Esophagus mucosa (tissue), 1 donor: Measurements from ENCODE around the gene PTGR3. TPM values are rescaled to one million over a fixed set of nuclear protein-coding genes. Genes with fewer than 3 reads are reported as not detected.
"Not testable (repeated sequence)": the region's sequence is repeated elsewhere in the genome, so short reads cannot be mapped to it uniquely, and the experiment has no call there.

Experiments used
- ATAC-seq: fragments of 200-7000 bp; cut with Tn5 transposase; one replicate; pipeline ENCODE4 v1.9.1; 2020
- total RNA-seq: library from RNA; stranded (reverse); gene quantifications from one replicate; pipeline ENCODE4 v1.2.4, GENCODE V29; 2023
- donor health status: DM: yes; HTN: yes; CAD: no.

PTGR3 gene
- total RNA-seq, 1 donor from 2014 or later: 21.2 TPM

DNA sequence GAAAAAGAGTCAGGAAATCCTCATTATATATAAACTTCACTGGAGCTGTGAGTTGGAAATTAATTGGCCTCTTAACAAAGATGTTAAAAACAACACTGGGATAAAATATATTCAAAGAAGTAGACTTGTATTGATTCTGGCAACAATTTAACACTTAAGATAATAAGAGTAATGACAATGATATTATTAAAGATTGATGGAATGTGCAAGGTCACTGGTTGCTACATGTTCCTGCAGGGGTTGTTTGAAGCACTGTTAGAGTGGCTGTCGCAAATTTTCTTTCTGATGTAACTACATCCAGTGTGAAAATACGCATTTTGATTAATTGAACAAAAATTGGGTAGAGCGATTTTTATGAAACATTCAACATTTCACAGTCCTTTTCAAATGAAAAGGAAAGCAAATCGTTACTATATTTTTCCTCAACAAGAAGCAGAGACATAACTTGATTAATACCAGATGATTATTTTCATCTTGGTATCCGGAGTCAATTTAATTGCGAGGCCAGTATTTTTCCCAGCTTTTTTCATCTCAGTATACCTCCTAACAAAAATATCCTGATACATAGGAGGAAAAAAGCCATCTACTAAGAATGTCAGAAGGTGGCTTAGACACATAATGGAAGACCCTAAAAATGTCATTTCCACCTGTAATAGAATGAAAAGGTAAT, 6.1 kb downstream of the PTGR3 start:
- ATAC-seq: no peak

GRCh38 chr18:75201282-75202270, 7.4 kb downstream of the PTGR3 start:
- ATAC-seq: no peak

GRCh38 chr18:75200605-75201280, 8.2 kb downstream of the PTGR3 start:
- ATAC-seq: no peak

DNA sequence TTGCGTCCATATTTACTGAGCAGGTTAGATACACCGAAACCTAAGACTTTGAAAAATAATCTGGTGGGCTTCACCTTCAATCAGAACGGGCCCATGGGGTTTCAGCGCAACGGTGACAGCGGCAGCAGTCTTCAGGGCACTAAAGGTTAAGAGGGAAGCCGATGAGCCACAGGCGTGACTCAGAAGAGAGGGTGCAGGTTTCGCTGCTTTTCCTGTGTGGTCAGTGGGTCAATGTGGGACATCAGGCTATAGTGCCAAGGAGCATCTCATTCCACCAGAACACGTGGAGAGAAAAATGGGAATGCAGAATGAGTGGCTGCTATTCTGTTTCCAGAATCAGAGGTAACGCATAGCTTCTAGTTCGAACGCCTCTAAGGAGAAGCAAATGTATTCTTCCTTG, 8.9 kb downstream of the PTGR3 start:
- ATAC-seq: no peak

DNA sequence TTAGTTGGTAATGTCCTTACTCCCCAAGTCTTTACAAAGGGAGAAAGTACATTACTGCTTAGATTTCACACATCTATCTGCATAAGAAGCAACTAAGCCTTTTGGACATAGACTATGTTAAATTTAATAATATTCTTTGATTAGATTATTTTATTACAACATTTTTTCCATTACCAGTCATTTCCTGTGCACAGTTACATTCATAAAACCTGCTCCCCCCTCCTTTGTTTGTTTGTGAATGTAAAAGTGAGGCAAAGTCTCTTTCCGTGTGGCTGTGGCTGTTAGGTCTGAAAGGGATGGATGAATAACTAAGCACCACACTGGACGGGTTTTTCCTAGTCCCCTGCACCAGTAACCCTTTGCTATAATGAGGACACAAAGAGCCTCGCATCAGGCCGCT, 9.6 kb downstream of the PTGR3 start:
- ATAC-seq: no peak

- no peak for ATAC-seq
Measured at GRCh38 chr18:75198036-75198435, 10.9 kb downstream of the PTGR3 start.

GRCh38 chr18:75192899-75193298, 16.0 kb downstream of the PTGR3 start:
- no peak for ATAC-seq

DNA sequence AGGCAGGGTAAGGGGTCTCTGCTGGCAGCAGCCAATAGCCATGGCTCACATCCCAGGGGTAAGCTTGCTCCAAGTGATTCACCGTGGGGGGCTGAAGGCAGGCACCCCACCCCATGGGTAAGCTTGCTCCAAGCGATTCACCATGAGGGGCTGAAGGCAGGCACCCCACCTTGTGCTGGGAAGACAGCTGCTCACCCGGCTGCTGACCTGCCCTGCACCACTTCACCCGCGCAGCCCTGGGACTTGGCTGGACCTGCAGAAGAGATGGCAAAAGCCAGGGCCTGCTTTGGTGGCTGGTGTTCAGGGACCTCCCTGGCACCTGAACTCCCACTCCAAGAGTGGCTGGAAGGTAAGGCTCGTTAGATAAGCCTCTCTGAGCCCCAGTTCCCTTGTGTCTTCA, 19.2 kb downstream of the PTGR3 start:
- ATAC-seq: no peak

- not testable (repeated sequence) for ATAC-seq
Measured at GRCh38 chr18:75187702-75188101, 21.2 kb downstream of the PTGR3 start.

GRCh38 chr18:75185460-75185859, 23.5 kb downstream of the PTGR3 start:
- no peak for ATAC-seq

DNA sequence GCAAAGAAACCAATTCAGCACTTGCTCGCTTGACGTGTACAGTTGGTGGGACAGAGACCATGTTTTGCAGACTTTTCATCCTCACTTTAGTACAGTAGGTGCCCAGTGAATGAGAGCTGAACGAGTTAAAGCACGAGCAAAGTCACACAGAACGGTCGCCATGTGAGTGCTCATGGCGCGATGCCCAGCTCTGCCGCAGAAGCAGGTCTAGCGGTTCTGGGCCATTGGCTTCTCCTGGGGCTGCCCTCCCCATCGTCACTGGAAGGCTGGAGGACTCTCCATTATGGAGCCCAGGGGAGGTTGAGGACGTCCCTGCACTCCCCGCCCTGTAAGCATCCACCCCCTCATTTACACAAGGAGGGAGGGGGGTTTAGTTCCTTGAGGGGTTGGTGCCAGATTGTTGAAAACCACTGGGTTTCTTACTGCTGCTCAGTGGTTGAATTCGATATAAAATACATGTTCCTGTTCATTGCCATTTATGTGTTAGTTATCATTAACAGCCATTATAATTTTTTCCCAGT, 24.9 kb downstream of the PTGR3 start:
- ATAC-seq: peak; percentile 43

DNA sequence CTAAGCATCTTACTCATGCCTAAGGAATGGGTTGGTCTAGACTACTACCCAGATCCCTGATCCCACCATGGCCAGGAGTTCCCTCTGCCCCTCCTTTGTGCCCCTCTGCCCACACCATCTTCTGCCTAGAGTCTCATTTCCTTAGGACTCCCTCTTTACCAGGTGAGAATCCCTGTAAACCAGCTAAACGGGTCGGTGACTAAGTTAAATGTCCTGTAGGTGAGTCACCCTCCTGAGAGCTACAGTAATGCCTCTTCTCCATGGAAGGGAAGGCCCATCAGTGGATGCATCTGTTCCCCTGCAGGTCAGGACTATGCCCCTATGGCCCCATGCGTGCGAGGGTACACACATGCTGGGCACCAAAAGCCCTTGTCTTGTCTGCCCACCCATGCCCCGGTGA, 25.4 kb downstream of the PTGR3 start:
- ATAC-seq: peak; percentile 97

GRCh38 chr18:75179819-75180600, 28.9 kb downstream of the PTGR3 start:
- no peak for ATAC-seq

DNA sequence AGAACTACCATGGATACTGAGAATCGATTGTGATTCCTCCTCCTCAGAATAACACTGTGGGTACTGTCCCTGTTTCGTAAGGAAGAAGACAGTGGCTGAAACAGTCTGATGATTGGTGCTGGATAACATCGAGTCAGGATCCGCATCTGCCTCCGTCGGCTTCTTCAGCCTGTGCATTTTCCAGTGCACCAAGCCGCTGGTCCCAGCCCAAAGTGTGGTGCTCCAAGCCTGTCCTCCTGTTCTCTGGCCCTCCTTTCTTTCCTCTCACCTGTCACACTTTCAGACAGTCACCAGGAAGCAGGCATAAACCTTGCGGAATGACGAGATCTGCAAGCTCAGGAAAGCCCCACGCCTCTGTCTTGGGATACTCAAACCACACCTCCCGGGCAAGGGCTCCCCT, 30.6 kb downstream of the PTGR3 start:
- ATAC-seq: no peak

- no peak for ATAC-seq
Measured at GRCh38 chr18:75176849-75177248, 32.1 kb downstream of the PTGR3 start.

DNA sequence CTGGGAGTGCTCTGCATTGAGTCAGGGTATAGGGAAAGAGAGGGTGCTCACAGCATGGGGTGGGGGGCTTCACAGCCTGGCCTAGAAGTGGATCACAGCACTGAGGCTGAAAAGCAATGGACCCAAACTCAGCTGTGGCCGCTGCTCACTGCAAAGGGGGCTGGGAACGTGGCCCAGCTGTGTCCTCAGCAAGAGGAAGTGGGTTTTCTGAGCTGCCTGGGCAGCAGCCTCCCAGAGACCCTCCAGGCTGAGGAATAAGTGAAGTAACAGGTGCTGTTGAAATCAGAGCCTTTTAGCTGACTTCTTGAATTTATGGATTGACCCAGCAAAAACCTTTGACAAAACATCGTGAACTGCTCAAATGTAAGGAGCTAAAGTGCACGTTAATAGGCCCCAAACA, 35.2 kb downstream of the PTGR3 start:
- ATAC-seq: no peak

DNA sequence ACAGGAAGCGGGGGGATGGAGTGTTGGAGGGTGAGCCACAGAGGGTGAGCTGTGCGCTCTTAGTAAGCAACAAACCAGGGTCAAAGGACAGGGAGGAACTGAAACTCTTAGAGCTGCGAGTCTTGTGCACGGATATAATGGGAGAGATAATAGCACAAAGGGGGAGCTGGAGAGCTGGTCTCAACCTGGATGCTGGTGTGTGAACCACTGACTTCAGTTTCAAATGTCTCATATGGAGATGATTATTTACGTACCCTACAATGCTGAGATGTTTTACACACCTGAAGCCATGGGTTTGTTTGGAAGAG, 35.9 kb downstream of the PTGR3 start:
- peak; percentile 28 for ATAC-seq

- ATAC-seq: no peak
Measured at GRCh38 chr18:75172299-75173124, 36.4 kb downstream of the PTGR3 start.

DNA sequence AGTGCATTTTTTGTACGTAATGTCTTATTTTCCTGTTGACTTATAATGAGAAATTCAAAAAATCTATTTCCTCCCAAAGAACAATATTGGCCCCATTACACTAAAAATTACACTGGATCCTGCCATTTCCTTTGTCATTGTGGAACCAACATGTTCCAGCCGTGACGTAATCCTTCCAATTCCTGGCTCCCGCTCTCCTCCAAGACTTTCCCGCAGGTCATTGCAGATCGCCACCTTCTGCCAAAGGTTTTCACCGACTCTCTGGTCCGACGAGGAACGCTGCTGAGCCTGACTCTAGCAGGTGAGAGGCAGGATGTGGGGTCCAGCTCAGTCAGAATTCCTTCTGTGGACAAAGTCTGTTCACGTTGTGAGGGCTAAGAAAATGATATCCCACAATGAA, 38.0 kb downstream of the PTGR3 start:
- ATAC-seq: no peak

DNA sequence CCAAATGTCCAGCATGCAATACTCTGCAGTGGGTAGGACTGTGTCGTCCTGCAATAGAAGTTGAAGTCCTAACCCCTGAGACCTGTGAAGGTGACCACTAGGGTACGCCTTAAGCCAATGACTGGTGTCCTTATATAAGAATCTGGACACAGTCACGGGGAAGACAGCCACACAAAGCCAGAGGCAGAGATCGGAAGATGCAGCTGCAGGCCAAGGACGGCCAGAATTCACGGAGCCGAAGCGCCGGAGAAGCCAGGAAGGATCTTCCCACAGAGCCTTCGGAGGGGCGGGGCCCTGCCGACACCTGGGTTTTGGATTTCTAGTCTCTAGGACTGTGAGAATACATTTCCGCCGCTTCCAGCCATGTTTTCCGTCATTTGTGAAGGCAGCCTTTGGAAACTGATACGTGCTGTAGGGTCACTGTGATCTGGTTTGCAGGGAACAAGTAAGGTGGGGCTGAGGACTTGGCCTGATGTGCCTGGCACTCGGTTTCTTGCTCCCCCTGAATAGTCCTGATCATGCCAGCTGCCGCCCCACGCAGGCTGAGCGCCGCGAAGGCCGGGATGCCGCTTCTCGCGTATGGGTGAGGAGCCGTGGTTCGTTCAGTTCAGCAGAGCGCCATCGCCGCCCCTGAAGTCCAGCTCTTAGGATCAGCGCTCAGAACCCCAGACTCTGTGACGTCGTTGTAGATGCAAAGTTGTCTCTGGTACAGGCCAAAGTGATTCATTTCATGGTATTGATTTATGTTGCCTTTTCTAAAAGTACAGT, 38.7 kb downstream of the PTGR3 start:
- ATAC-seq: no peak

DNA sequence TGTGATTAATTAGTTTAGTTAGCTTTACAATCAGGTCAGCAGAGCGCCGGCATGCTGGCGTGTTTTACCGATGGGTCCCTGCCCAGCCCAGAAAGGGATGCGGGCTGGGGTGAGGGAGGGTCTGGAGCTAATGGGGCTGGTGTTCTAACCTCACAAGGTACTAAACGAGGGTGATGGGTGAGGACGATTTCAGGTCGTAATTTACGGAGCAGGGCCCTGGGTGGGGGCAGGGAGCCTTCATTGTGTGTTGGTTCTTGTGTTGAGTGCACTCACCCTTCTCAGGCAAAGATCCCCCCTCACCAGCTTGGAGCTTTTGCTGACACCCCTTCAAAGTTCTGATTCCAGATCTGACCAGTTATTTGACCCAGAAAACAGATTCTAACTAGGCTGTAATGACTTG, 39.5 kb downstream of the PTGR3 start:
- no peak for ATAC-seq
